Mesodermal cell (in vitro differentiated cells): ENCODE data around the gene FAM3D.
"Not testable (repeated sequence)": the region's sequence is repeated elsewhere in the genome, so short reads cannot be mapped to it uniquely, and the experiment has no call there.

Experiments
- H3K27ac ChIP-seq: 2 replicates; pipeline ENCODE4 v1.7.0; 2013; ENCODE audit warnings: mild to moderate bottlenecking, low read depth, low read length, moderate library complexity; ENCODE audit not compliant: severe bottlenecking
- H3K36me3 ChIP-seq: 2 replicates; pipeline ENCODE4 v1.7.1; 2013; ENCODE audit warnings: mild to moderate bottlenecking, low read length, moderate library complexity; ENCODE audit not compliant: control insufficient read depth, insufficient read depth
- H3K4me1 ChIP-seq: one replicate; pipeline ENCODE4 v1.7.1; 2013; ENCODE audit warnings: mild to moderate bottlenecking, low read length; ENCODE audit not compliant: insufficient read depth, control insufficient read depth, poor library complexity, severe bottlenecking
- H3K4me3 ChIP-seq: 2 replicates; pipeline ENCODE4 v1.7.0; 2013; ENCODE audit warnings: low read length, control low read depth, mild to moderate bottlenecking; ENCODE audit not compliant: insufficient read depth, poor library complexity, severe bottlenecking; ENCODE audit errors: extremely low read depth
- H3K9me3 ChIP-seq: 2 replicates; pipeline ENCODE4 v1.7.1; 2013; ENCODE audit warnings: mild to moderate bottlenecking, low read length, moderate library complexity; ENCODE audit not compliant: control insufficient read depth
- WGBS, 2 experiments: methylation state at CpG; one replicate each; pipeline ENCODE4 v1.1.5; 2013; ENCODE audit warnings: missing lambda C conversion rate in 2 of 2; ENCODE audit not compliant: insufficient coverage in 2 of 2; 5-methylcytosine and 5-hydroxymethylcytosine counted together

The FAM3D gene

DNA sequence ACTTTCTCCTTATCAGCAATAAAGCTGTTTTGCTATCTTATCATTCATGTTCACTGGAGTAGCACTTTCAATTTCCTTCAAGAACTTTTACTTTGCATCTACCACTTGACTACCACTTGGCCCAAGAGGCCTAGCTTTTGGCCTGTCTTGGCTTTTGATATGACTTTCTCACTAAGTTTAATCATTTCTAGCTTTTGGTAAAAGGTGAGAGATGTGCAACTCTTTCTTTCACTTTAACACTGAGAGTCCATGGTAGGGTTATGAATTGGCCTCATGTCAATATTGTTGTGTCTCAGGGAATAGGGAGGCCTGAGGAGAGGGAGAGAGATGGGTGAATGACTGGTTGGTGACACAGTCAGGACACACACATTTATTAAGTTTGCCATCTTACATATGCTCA lies 31.0 kb upstream of the FAM3D start:
- H3K27ac ChIP-seq, result no peak overlapping the region
- H3K4me3 ChIP-seq, result no peak overlapping the region
- no peaks in the 10 kb centered on the region for H3K36me3 ChIP-seq
- H3K4me1 ChIP-seq, result no peaks in the 10 kb centered on the region
- peaks cover 5% of the 10 kb centered on the region for H3K9me3 ChIP-seq

- WGBS, 2 experiments, result 77 to 100% methylated on average over 1 to 2 of the region's 3 CpGs
- H3K4me1 ChIP-seq, H3K27ac ChIP-seq, H3K4me3 ChIP-seq, H3K9me3 ChIP-seq, H3K36me3 ChIP-seq: not testable (repeated sequence)
Measured at GRCh38 chr3:58696813-58697212, 30.2 kb upstream of the FAM3D start.

DNA sequence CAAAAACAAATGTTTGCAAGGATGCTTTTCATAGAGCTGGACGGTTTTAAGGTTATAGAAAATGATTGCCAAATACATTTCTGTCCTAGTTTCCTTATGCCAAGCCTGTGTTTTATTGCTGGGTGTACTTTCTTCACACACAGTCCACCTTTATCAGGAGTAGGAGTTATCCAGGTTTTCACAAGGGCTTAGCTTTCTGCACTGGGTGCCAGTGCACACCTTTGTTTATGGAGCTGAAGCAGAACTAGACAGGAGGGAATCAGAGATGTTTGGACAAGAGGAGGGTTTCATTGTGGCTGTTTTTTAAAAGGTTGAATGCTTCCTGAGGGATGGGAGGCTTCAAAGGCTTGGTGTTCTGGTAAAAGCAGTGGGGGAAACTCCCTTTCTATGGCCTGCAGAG lies 29.5 kb upstream of the FAM3D start:
- no CpG with 5 or more reads among the region's 1 CpG for WGBS, 2 experiments
- H3K9me3 ChIP-seq, result peaks cover 13% of the 10 kb centered on the region
- no peak overlapping the region for H3K27ac ChIP-seq
- H3K36me3 ChIP-seq, result no peaks in the 10 kb centered on the region
- H3K4me1 ChIP-seq, result no peaks in the 10 kb centered on the region
- no peak overlapping the region for H3K4me3 ChIP-seq

DNA sequence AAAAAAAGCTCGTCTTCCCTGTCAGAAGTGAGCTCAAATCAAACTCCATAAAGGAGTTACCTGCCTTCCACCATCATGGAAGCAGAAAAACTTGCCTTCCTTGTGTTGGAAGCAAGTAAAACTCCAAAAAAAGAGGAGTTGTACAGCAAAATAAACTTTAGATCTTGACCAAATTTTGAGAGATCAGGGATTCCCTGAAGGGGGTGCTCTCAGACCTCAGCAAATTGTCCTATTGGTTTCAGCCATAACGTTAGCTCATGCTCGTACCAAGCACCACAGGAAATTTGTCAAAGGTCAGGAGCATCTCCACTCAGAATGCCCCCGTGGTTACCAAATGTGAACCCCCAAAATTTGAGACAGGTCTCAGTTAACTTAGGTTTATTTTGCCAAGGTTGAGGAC lies 28.7 kb upstream of the FAM3D start:
- WGBS, 2 experiments, result 67 to 76% methylated on average over 3 of the region's 4 CpGs
- H3K4me1 ChIP-seq, H3K27ac ChIP-seq: not testable (repeated sequence)

GRCh38 chr3:58693940-58694850 lies 27.6 kb upstream of the FAM3D start:
- no peak overlapping the region for H3K27ac ChIP-seq
- WGBS, 2 experiments, result 84 to 100% methylated on average over 2 to 4 of the region's 7 CpGs
- H3K4me1 ChIP-seq, result no peaks in the 10 kb centered on the region
- no peak overlapping the region for H3K4me3 ChIP-seq
- H3K9me3 ChIP-seq, result peaks cover 31% of the 10 kb centered on the region
- H3K36me3 ChIP-seq, result no peaks in the 10 kb centered on the region

More for the DNA sequence above, 28.7 kb upstream of the FAM3D start:
- not testable (repeated sequence) for H3K4me3 ChIP-seq, H3K36me3 ChIP-seq
- H3K9me3 ChIP-seq, result peaks cover 21% of the 10 kb centered on the region

DNA sequence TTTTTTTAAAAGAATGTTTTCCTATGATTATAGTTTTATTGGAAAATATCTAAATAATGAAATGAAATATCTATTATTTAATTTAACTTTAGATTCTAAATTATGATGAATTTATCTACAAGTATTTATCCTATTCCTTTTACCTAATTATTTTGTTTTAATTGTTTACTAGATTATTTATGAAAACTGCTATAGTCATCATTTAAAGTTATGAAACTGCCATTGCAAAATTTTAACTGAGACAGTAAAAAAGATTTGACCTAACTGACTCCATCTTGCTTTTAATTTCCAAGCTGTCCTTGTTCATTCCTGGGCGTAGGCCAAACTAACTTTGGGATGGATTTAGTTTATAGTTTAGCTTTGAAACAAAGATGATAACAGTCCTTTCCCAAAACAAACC lies 25.9 kb upstream of the FAM3D start:
- no CpG with 5 or more reads among the region's 1 CpG for whole genome bisulfite sequencing, 2 experiments

DNA sequence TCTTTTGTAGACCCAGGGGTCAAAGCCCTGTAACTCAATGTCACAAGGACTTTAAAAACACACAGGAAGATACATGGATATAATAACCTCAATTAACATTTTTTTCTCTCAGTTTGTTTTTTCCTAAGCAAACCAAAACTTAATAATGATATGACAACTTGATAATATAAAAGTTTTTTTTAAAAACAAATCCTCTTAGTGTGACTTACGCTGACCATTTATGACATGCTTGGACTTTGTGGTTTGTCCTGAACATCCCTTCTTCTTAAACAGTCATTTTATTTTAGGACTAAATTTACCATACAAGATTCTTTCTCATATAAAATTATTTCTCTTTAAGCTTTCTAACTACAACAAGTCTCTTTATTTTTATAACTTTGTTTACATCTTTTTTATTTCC lies 25.4 kb upstream of the FAM3D start:
- 80% methylated on average over 1 of the region's 1 CpG; no CpG with 5 or more reads in 1 of the 2 experiments for WGBS, 2 experiments
- Histone ChIP-seq H3K9me3 (peaks cover 42% of the 10 kb centered on the region), H3K4me1 (no peaks in the 10 kb centered on the region), H3K4me3 (no peak overlapping the region), H3K27ac (no peak overlapping the region), H3K36me3 (no peaks in the 10 kb centered on the region)

More for the DNA sequence above, 25.9 kb upstream of the FAM3D start:
- Histone ChIP-seq H3K27ac (no peak overlapping the region), H3K9me3 (peaks cover 40% of the 10 kb centered on the region), H3K4me3 (no peak overlapping the region), H3K4me1 (no peaks in the 10 kb centered on the region), H3K36me3 (no peaks in the 10 kb centered on the region)

DNA sequence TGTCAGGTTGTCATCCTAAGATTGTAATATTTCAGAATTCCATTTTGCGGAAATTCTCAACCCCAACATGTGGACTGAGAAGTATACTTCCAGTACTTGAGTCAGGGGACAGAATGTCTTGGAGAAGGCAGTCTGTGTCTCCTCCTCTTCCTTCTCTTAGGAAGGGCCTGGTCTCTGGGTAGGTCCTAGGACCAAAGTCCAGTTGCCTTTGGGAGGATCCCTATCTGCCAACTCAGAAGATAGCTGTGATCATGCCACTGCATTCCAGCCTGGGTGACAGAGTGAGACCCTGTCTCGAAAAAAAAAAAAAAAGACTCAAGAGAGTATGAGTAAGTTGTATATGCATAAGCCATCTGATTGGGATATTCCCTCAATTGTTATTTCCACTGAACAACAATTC lies 23.9 kb upstream of the FAM3D start:
- Histone ChIP-seq H3K4me1 (no peaks in the 10 kb centered on the region), H3K27ac (no peak overlapping the region), H3K36me3 (no peaks in the 10 kb centered on the region), H3K4me3 (no peak overlapping the region), H3K9me3 (peaks cover 48% of the 10 kb centered on the region)
- WGBS, 2 experiments, result 83% methylated on average over 1 of the region's 2 CpGs; no CpG with 5 or more reads in 1 of the 2 experiments

DNA sequence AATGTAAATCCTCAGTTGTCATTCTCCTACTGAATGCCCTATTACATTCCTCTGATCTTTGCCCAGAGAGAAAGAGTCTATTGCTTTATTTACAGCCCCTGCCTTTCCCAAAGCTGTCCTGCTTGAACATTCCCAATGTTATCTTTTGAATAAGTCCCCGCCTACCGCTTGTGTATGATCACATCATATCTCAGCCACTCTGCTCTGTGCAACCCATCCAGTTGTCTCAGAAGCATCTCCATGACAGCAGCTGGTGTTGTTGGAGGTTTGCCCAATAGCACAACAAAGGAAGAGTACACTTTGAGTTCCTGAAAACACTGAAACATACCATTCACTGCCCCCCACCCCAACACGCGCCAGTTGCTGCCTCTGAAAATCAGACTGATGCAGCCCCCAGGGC lies 22.0 kb upstream of the FAM3D start:
- Histone ChIP-seq H3K36me3 (no peaks in the 10 kb centered on the region), H3K9me3 (peaks cover 46% of the 10 kb centered on the region), H3K27ac (no peak overlapping the region), H3K4me1 (no peaks in the 10 kb centered on the region), H3K4me3 (no peak overlapping the region)
- 100% methylated on average over 1 to 2 of the region's 4 CpGs for WGBS, 2 experiments

DNA sequence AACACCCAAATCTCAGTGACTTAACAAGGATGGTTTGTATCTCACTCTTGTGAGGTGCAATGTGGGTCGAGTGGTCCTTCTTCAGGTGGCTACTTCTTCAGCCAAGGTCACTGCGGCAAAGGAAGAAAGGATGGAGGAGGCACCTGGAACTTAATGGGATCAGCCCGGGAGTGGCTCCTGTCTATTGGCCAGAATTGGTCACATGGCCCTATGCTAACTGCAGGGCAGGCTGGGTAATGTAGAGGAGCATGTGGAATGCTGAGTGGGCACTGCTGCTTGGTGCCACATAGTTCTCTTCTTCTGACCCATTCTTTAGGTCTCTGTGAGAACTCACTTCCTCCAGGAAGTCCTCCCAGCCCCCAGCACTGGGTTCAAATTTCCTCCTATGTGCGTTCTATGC lies 20.3 kb upstream of the FAM3D start:
- Histone ChIP-seq H3K4me3 (no peak overlapping the region), H3K27ac (no peak overlapping the region), H3K4me1 (no peaks in the 10 kb centered on the region), H3K9me3 (peaks cover 43% of the 10 kb centered on the region), H3K36me3 (no peaks in the 10 kb centered on the region)
- 78 to 95% methylated on average over 3 to 4 of the region's 4 CpGs for WGBS, 2 experiments

GRCh38 chr3:58685641-58686040 lies 19.1 kb upstream of the FAM3D start:
- Histone ChIP-seq H3K27ac (no peak overlapping the region), H3K36me3 (no peaks in the 10 kb centered on the region), H3K4me1 (no peaks in the 10 kb centered on the region), H3K9me3 (peaks cover 31% of the 10 kb centered on the region), H3K4me3 (no peak overlapping the region)
- 90% methylated on average over 5 to 8 of the region's 10 CpGs for WGBS, 2 experiments
